ENCODE data around the gene MAPK10.

- no peak for TF ChIP-seq CTCF (IDR thresholded peaks at IDR 0.05)
- no peak for TF ChIP-seq EP300 (IDR thresholded peaks at IDR 0.05)
- TF ChIP-seq POLR2A (IDR thresholded peaks at IDR 0.05): no peak
Measured at GRCh38 chr4:85956293-85956945, 403.4 kb downstream of the MAPK10 start.
